ENCODE data around the gene PGRMC2. TPM values are rescaled to one million over a fixed set of nuclear protein-coding genes. Genes with fewer than 3 reads are reported as not detected.

The PGRMC2 gene
- total and polyA plus RNA-seq, 5 donors = 37.6 to 66.1 (median 65.2) TPM

GRCh38 chr4:128320656-128321055, 33.0 kb upstream of the PGRMC2 start:
- H3K9me3 ChIP-seq (ENCODE audit: control insufficient read depth, low read length) = no peaks in the 10 kb centered on the region
- no peaks in the 10 kb centered on the region for H3K27me3 ChIP-seq (ENCODE audit: control insufficient read depth, insufficient read depth)
- intact Hi-C loops (cut with DNase I) = no loop called here
- WGBS = 96% methylated on average over 1 of the region's 1 CpG
- DNase-seq = no peak
- H3K4me1 ChIP-seq (ENCODE audit: control insufficient read depth, insufficient read depth, low read length) = no peaks in the 10 kb centered on the region
- no peak for ATAC-seq
- no peak overlapping the region for H3K4me3 ChIP-seq (ENCODE audit: low read length)
- no peak overlapping the region for H3K27ac ChIP-seq (ENCODE audit: low read length)

DNA sequence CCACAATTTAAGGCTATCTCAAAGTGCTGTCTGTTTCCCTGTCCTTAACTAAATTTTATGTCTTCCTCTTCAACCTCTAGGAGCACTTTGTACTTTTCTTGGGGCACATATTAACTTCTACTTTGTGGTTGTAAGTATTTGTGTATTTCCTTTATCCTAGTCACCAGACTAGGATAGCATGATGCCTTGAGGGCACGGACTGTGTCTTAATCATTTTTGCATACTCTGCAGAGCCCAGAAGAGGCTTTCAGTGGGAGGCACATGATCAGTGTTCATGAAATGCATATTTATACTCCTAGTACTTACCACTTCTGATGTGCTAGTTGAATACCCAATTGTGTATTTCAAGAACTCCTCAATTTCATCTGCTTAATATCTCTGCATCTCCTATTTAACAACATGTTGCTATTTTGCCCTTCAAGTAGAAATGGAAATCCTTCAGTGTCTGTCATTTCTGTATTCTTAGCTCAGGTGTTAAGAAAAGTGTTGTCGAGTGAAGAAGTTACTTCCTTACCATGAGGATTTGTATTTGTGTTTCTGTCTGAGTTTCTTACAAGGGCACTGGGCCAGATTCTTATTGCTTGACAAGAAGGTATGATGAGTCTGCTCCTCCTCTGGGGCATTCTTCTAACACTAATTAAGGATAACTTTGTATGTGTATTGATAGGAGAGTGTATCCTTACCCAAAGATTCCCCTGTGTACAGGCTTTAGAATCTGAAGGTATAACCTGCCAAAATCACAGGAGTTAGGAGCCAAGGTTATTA, 28.3 kb upstream of the PGRMC2 start:
- intact Hi-C loops (cut with DNase I) = no loop called here
- 91% methylated on average over 2 of the region's 2 CpGs for WGBS
- no peaks in the 10 kb centered on the region for H3K27me3 ChIP-seq (ENCODE audit: control insufficient read depth, insufficient read depth)
- no peaks in the 10 kb centered on the region for H3K4me1 ChIP-seq (ENCODE audit: control insufficient read depth, insufficient read depth, low read length)
- DNase-seq (no peak), ATAC-seq (no peak)
- H3K27ac ChIP-seq (ENCODE audit: low read length) = no peak overlapping the region
- H3K9me3 ChIP-seq (ENCODE audit: control insufficient read depth, low read length) = no peaks in the 10 kb centered on the region
- H3K4me3 ChIP-seq (ENCODE audit: low read length) = no peak overlapping the region

GRCh38 chr4:128311659-128312403, 24.2 kb upstream of the PGRMC2 start:
- no peak overlapping the region for H3K4me3 ChIP-seq (ENCODE audit: low read length)
- intact Hi-C loops (cut with DNase I) = no loop called here
- peaks cover 9% of the 10 kb centered on the region for H3K4me1 ChIP-seq (ENCODE audit: control insufficient read depth, insufficient read depth, low read length)
- no peaks in the 10 kb centered on the region for H3K9me3 ChIP-seq (ENCODE audit: control insufficient read depth, low read length)
- H3K27ac ChIP-seq (ENCODE audit: low read length) = no peak overlapping the region
- no peaks in the 10 kb centered on the region for H3K27me3 ChIP-seq (ENCODE audit: control insufficient read depth, insufficient read depth)
- WGBS = 66% methylated on average over 2 of the region's 2 CpGs
- ATAC-seq (no peak), DNase-seq (no peak)

GRCh38 chr4:128310266-128310697, 22.7 kb upstream of the PGRMC2 start:
- Histone ChIP-seq H3K27ac (ENCODE audit: low read length) (no peak overlapping the region), H3K4me1 (ENCODE audit: control insufficient read depth, insufficient read depth, low read length) (peaks cover 9% of the 10 kb centered on the region), H3K4me3 (ENCODE audit: low read length) (no peak overlapping the region), H3K9me3 (ENCODE audit: control insufficient read depth, low read length) (no peaks in the 10 kb centered on the region), H3K27me3 (ENCODE audit: control insufficient read depth, insufficient read depth) (no peaks in the 10 kb centered on the region)
- intact Hi-C loops (cut with DNase I) = no loop called here
- WGBS = 36% methylated on average over 6 of the region's 6 CpGs
- DNase-seq (peak; percentile 18 to 69 (median 53)), ATAC-seq (peak; percentile 79 to 81)

GRCh38 chr4:128309585-128309984, 22.0 kb upstream of the PGRMC2 start:
- Histone ChIP-seq H3K4me1 (ENCODE audit: control insufficient read depth, insufficient read depth, low read length) (peaks cover 10% of the 10 kb centered on the region), H3K4me3 (ENCODE audit: low read length) (no peak overlapping the region), H3K9me3 (ENCODE audit: control insufficient read depth, low read length) (no peaks in the 10 kb centered on the region), H3K27me3 (ENCODE audit: control insufficient read depth, insufficient read depth) (no peaks in the 10 kb centered on the region), H3K27ac (ENCODE audit: low read length) (peak overlapping the region; percentile 75)
- peak in 1 of 2 donors; percentile 13 for ATAC-seq
- intact Hi-C loops (cut with DNase I) = no loop called here
- DNase-seq = no peak

GRCh38 chr4:128308986-128309385, 21.4 kb upstream of the PGRMC2 start:
- Histone ChIP-seq H3K9me3 (ENCODE audit: control insufficient read depth, low read length) (no peaks in the 10 kb centered on the region), H3K27ac (ENCODE audit: low read length) (peak overlapping the region; percentile 75), H3K4me3 (ENCODE audit: low read length) (no peak overlapping the region), H3K27me3 (ENCODE audit: control insufficient read depth, insufficient read depth) (no peaks in the 10 kb centered on the region), H3K4me1 (ENCODE audit: control insufficient read depth, insufficient read depth, low read length) (peaks cover 10% of the 10 kb centered on the region)
- 15% methylated on average over 2 of the region's 2 CpGs for WGBS
- DNase-seq (no peak), ATAC-seq (peak; percentile 30 to 37)
- intact Hi-C loops (cut with DNase I) = no loop called here

GRCh38 chr4:128307123-128307571, 19.5 kb upstream of the PGRMC2 start:
- no peak for ATAC-seq
- 27% methylated on average over 1 of the region's 1 CpG for WGBS
- no peak for DNase-seq
- Histone ChIP-seq H3K4me1 (ENCODE audit: control insufficient read depth, insufficient read depth, low read length) (peaks cover 10% of the 10 kb centered on the region), H3K27me3 (ENCODE audit: control insufficient read depth, insufficient read depth) (no peaks in the 10 kb centered on the region), H3K27ac (ENCODE audit: low read length) (peak overlapping the region; percentile 23), H3K4me3 (ENCODE audit: low read length) (no peak overlapping the region), H3K9me3 (ENCODE audit: control insufficient read depth, low read length) (no peaks in the 10 kb centered on the region)
- intact Hi-C loops (cut with DNase I) = no loop called here

- Histone ChIP-seq H3K27ac (ENCODE audit: low read length) (no peak overlapping the region), H3K9me3 (ENCODE audit: control insufficient read depth, low read length) (no peaks in the 10 kb centered on the region), H3K27me3 (ENCODE audit: control insufficient read depth, insufficient read depth) (no peaks in the 10 kb centered on the region), H3K4me3 (ENCODE audit: low read length) (no peak overlapping the region), H3K4me1 (ENCODE audit: control insufficient read depth, insufficient read depth, low read length) (peaks cover 10% of the 10 kb centered on the region)
- intact Hi-C loops (cut with DNase I) = no loop called here
- WGBS = 91% methylated on average over 2 of the region's 2 CpGs
- DNase-seq (no peak), ATAC-seq (no peak)
These were observed 18.3 kb upstream of the PGRMC2 start for GRCh38 chr4:128305942-128306341.

GRCh38 chr4:128303986-128304385, 16.4 kb upstream of the PGRMC2 start:
- no peaks in the 10 kb centered on the region for H3K9me3 ChIP-seq (ENCODE audit: control insufficient read depth, low read length)
- WGBS = 56% methylated on average over 4 of the region's 4 CpGs
- ATAC-seq (peak; percentile 65 to 85), DNase-seq (no peak)
- no peak overlapping the region for H3K27ac ChIP-seq (ENCODE audit: low read length)
- intact Hi-C loops (cut with DNase I) = no loop called here
- H3K4me1 ChIP-seq (ENCODE audit: control insufficient read depth, insufficient read depth, low read length) = peaks cover 7% of the 10 kb centered on the region
- H3K4me3 ChIP-seq (ENCODE audit: low read length) = no peak overlapping the region
- no peaks in the 10 kb centered on the region for H3K27me3 ChIP-seq (ENCODE audit: control insufficient read depth, insufficient read depth)

DNA sequence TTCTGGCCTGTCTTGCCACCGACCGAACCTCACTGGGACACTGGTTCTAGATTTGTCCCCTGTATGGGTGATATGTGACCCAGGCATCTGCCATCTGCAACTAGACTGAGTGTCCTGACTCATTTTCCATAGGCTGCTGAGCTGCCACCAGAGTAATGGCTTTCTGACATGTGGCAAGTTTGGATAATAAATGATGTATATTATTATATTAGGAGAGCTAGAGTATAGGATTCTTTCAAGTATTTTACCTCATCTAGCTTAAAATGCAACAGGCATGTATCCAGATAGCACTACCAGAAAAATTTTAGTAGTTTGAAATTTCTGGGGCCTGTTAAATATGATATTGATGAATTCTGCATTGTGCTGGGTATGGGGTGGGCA, 15.8 kb upstream of the PGRMC2 start:
- no peak for DNase-seq
- H3K27me3 ChIP-seq (ENCODE audit: control insufficient read depth, insufficient read depth) = no peaks in the 10 kb centered on the region
- ATAC-seq = no peak
- intact Hi-C loops (cut with DNase I) = no loop called here
- H3K27ac ChIP-seq (ENCODE audit: low read length) = no peak overlapping the region
- H3K4me3 ChIP-seq (ENCODE audit: low read length) = no peak overlapping the region
- WGBS = 95% methylated on average over 2 of the region's 2 CpGs
- peaks cover 7% of the 10 kb centered on the region for H3K4me1 ChIP-seq (ENCODE audit: control insufficient read depth, insufficient read depth, low read length)
- no peaks in the 10 kb centered on the region for H3K9me3 ChIP-seq (ENCODE audit: control insufficient read depth, low read length)

DNA sequence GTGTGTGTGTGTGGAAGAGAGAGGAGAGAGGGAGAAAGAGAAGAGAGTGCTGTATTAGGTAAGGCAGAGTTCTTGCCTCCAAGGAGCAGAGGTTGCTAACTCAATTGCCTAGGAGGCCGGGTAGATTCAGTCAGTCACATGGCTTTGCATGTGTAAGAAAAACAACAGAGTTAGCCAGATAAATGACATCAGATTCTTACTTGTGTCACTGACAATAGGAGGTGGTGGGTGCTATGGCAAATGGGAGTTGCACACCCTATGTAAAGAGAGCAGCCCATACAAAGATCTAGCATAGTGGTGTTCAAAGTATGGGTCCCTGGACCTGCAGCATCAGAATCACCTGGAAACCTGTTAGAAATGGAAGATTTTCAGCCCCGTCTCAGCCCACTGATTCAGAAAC, 14.4 kb upstream of the PGRMC2 start:
- Histone ChIP-seq H3K4me3 (ENCODE audit: low read length) (no peak overlapping the region), H3K27ac (ENCODE audit: low read length) (no peak overlapping the region), H3K4me1 (ENCODE audit: control insufficient read depth, insufficient read depth, low read length) (peaks cover 2% of the 10 kb centered on the region), H3K9me3 (ENCODE audit: control insufficient read depth, low read length) (no peaks in the 10 kb centered on the region), H3K27me3 (ENCODE audit: control insufficient read depth, insufficient read depth) (no peaks in the 10 kb centered on the region)
- ATAC-seq (peak in 1 of 2 donors; percentile 64), DNase-seq (no peak)
- WGBS = 88% methylated on average over 2 of the region's 2 CpGs
- intact Hi-C loops (cut with DNase I) = no loop called here

All from right cardiac atrium (tissue), 5 donors.